SK-N-SH (cell line): ENCODE results near the gene HDHD5. TPM values are rescaled to one million over a fixed set of nuclear protein-coding genes. Genes with fewer than 3 reads are reported as not detected.

ENCODE experiments used
- CTCF ChIA-PET: fragments of 300-600, 350-600 bp; formaldehyde crosslinking; extraction: SDS; loops from one replicate; lab custom pipeline; 2021; lab: Yijun Ruan, JAX
- POLR2A ChIA-PET: fragments of 350-600 bp; sonication (Branson Sonifier 250); formaldehyde crosslinking; extraction: SDS; loops from one replicate; lab custom pipeline; 2020; ENCODE audit warnings: antibody characterized with exemption, inconsistent platforms; lab: Yijun Ruan, JAX
- DNase-seq: peaks from one replicate; pipeline ENCODE4 v3.0.0; 2012
- H2AFZ ChIP-seq: fragments of 200-600 bp; sonication (generic); 2 replicates; pipeline ENCODE4 v1.8.1; 2016; ENCODE audit warnings: antibody characterized with exemption, mild to moderate bottlenecking, low read depth
- H3F3A ChIP-seq: fragments of 200-600 bp; sonication (generic); replicated peaks from 2 replicates; pipeline ENCODE3; 2016; ENCODE audit warnings: antibody characterized with exemption, mild to moderate bottlenecking; ENCODE audit not compliant: insufficient read depth
- H3K27ac ChIP-seq, 2 experiments: fragments of 200-500 bp in 1 of 2; fragments of 200-600 bp in 1 of 2; sonication (Bioruptor generic) in 1 of 2; sonication (generic), shearing (Covaris generic) in 1 of 2; 2 replicates each; pipeline versions ENCODE4 v1.5.1 to v1.6.1; 2014 to 2016; ENCODE audit warnings: low read depth in 2 of 2, inconsistent platforms in 1 of 2, low read length in 1 of 2, mild to moderate bottlenecking in 1 of 2, mixed read lengths in 1 of 2
- H3K27me3 ChIP-seq: fragments of 200-600 bp; sonication (generic), shearing (Covaris generic); 2 replicates; pipeline ENCODE4 v1.6.1; 2016; ENCODE audit warnings: mixed run types; ENCODE audit not compliant: insufficient read depth
- H3K36me3 ChIP-seq, 2 experiments: fragments of 200-500 bp in 1 of 2; fragments of 200-600 bp in 1 of 2; sonication (Bioruptor generic) in 1 of 2; sonication (generic) in 1 of 2; replicated peaks in 1 of 2; 2 replicates each; pipeline versions ENCODE3 to v1.5.1; 2014 to 2016; ENCODE audit warnings: low read length in 1 of 2, mild to moderate bottlenecking in 1 of 2; ENCODE audit not compliant: insufficient read depth in 2 of 2, control insufficient read depth in 1 of 2
- H3K4me1 ChIP-seq, 2 experiments: fragments of 200-500 bp in 1 of 2; fragments of 200-600 bp in 1 of 2; sonication (Bioruptor generic) in 1 of 2; sonication (generic), shearing (Covaris generic) in 1 of 2; 2 replicates each; pipeline versions ENCODE4 v1.5.1 to v1.6.1; 2014 to 2016; ENCODE audit warnings: low read depth in 1 of 2, low read length in 1 of 2, mixed run types in 1 of 2; ENCODE audit not compliant: insufficient read depth in 2 of 2, control insufficient read depth in 1 of 2
- H3K4me2 ChIP-seq: fragments of 200-600 bp; sonication (generic), shearing (Covaris generic); 2 replicates; pipeline ENCODE4 v1.6.1; 2017; ENCODE audit warnings: mixed run types
- H3K4me3 ChIP-seq, 2 experiments: fragments of 200-500 bp in 1 of 2; fragments of 200-600 bp in 1 of 2; sonication (Bioruptor generic) in 1 of 2; sonication (generic), shearing (Covaris generic) in 1 of 2; 2 replicates each; pipeline versions ENCODE4 v1.5.1 to v1.8.1; 2014 to 2016; ENCODE audit warnings: low read depth in 2 of 2, inconsistent platforms in 1 of 2, low read length in 1 of 2, mild to moderate bottlenecking in 1 of 2, mixed read lengths in 1 of 2, moderate library complexity in 1 of 2
- H3K79me2 ChIP-seq: fragments of 200-600 bp; sonication (generic); 2 replicates; pipeline ENCODE4 v1.8.1; 2017; ENCODE audit warnings: mild to moderate bottlenecking; ENCODE audit not compliant: insufficient read depth
- H3K9ac ChIP-seq: fragments of 200-600 bp; sonication (generic); 2 replicates; pipeline ENCODE4 v1.6.1; 2017; ENCODE audit warnings: mixed run types
- H3K9me2 ChIP-seq: fragments of 200-600 bp; sonication (generic); 2 replicates; pipeline ENCODE4 v1.6.1; 2017; ENCODE audit warnings: mixed run types
- H3K9me3 ChIP-seq: fragments of 200-600 bp; sonication (generic); 2 replicates; pipeline ENCODE4 v1.6.1; 2017; ENCODE audit warnings: mixed run types, mild to moderate bottlenecking, moderate library complexity
- H4K20me1 ChIP-seq: fragments of 200-600 bp; sonication (generic); 2 replicates; pipeline ENCODE4 v1.6.1; 2017; ENCODE audit warnings: mild to moderate bottlenecking, mixed run types; ENCODE audit not compliant: insufficient read depth
- CHD2 ChIP-seq: fragments of 150-350 bp; IDR thresholded peaks from 2 replicates; pipeline ENCODE4 v1.6.1; 2018; ENCODE audit warnings: low read length; ENCODE audit not compliant: partially characterized antibody
- ELF1 ChIP-seq: IDR thresholded peaks from 2 replicates; pipeline ENCODE4 v1.4.0; 2012
- EZH2phosphoT487 ChIP-seq: fragments of 200-600 bp; sonication (generic); IDR thresholded peaks from 2 replicates; pipeline ENCODE4 v1.6.1; 2017; ENCODE audit warnings: low read depth, mixed run types, mild to moderate bottlenecking, antibody characterized with exemption, moderate library complexity, borderline replicate concordance
- FOSL2 ChIP-seq: IDR thresholded peaks from 2 replicates; pipeline ENCODE4 v1.4.0; 2012; ENCODE audit warnings: low read depth, mild to moderate bottlenecking, moderate library complexity, borderline replicate concordance
- GABPA ChIP-seq: IDR thresholded peaks from 2 replicates; pipeline ENCODE4 v1.4.0; 2012; ENCODE audit warnings: low read depth, mild to moderate bottlenecking
- JUND ChIP-seq: IDR thresholded peaks from 2 replicates; pipeline ENCODE4 v1.4.0; 2012
- MXI1 ChIP-seq: IDR thresholded peaks from 2 replicates; pipeline ENCODE4 v1.6.1; 2012; ENCODE audit warnings: mild to moderate bottlenecking, low read depth, low read length, improper control_type of control experiment
- NRF1 ChIP-seq: IDR thresholded peaks from 2 replicates; pipeline ENCODE4 v1.6.1; 2012; ENCODE audit warnings: low read depth, mild to moderate bottlenecking, low read length
- PBX3 ChIP-seq: IDR thresholded peaks from 2 replicates; pipeline ENCODE4; 2012
- RAD21 ChIP-seq: IDR thresholded peaks from 2 replicates; pipeline ENCODE4 v1.6.1; 2012; ENCODE audit warnings: mild to moderate bottlenecking, low read length
- RCOR1 ChIP-seq: fragments of 150-350 bp; IDR thresholded peaks from 2 replicates; pipeline ENCODE4 v1.6.1; 2017; ENCODE audit warnings: antibody characterized with exemption, low read length
- RXRA ChIP-seq: IDR thresholded peaks from 2 replicates; pipeline ENCODE4 v1.4.0; 2012; ENCODE audit warnings: low read depth, mild to moderate bottlenecking, borderline replicate concordance
- SIN3A ChIP-seq: IDR thresholded peaks from 2 replicates; pipeline ENCODE4 v1.6.1; 2012; ENCODE audit warnings: low read depth, mild to moderate bottlenecking, low read length, moderate library complexity, borderline replicate concordance
- SMC3 ChIP-seq: IDR thresholded peaks from 2 replicates; pipeline ENCODE4 v1.6.1; 2012; ENCODE audit warnings: low read depth, low read length, improper control_type of control experiment
- TCF12 ChIP-seq: IDR thresholded peaks from 2 replicates; pipeline ENCODE4 v1.4.0; 2012
- WGBS: methylation state at CpG from one replicate; pipeline ENCODE4 v1.1.6; 2017; ENCODE audit warnings: low lambda C conversion rate; 5-methylcytosine and 5-hydroxymethylcytosine counted together
- polyA plus RNA-seq, 3 experiments: library from polyadenylated mRNA; depleted of rRNA; stranded (reverse); fragments of >200 nt; gene quantifications; 2 replicates each; pipeline ENCODE4 v1.2.3, GENCODE V29; 2012
- TF ChIP-seq, protein P1 (sequence below): IDR thresholded peaks from 2 replicates; pipeline ENCODE4 v1.4.0; 2012; ENCODE audit warnings: low read depth, borderline replicate concordance
- TF ChIP-seq, protein P2 (sequence below): fragments of 200-600 bp; sonication (generic); IDR thresholded peaks from 2 replicates; pipeline ENCODE4 v1.6.1; 2017; ENCODE audit warnings: antibody characterized with exemption, mild to moderate bottlenecking, moderate library complexity
- TF ChIP-seq, protein P3 (sequence below): IDR thresholded peaks from 2 replicates; pipeline ENCODE4 v1.4.0; 2012; ENCODE audit warnings: low read depth
- TF ChIP-seq, protein P4 (sequence below): IDR thresholded peaks from 2 replicates; pipeline ENCODE4 v1.4.0; 2012; ENCODE audit warnings: low read depth, borderline replicate concordance
- TF ChIP-seq, protein P5 (sequence below): IDR thresholded peaks from 2 replicates; pipeline ENCODE4 v1.6.1; 2012; ENCODE audit warnings: mild to moderate bottlenecking, low read depth, low read length, moderate library complexity

HDHD5 gene
- polyA plus RNA-seq, 1 of the 3 experiments (the other 2 are of a cell fraction) = 43.3 TPM

DNA sequence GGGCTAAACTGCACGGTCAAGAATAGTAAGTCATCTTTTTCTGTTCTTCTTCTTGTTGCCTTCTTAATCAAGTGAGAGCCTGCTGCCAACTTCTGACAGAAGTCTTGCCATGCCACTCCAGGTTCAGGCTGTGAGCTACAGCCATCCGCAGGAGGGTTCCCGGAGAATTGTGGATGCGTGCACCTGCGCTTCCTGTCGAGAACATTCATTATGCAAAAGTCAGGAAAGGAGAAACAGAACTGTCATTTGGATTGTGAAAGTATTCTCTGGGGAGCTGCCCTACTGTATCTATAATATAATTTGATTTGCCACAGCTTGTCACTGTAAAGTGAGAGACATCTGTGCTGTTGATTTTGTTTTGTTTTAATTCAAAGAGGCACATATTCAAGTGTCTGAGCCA, 62.0 kb downstream of the HDHD5 start:
- H3K27ac ChIP-seq = no peak overlapping the region
- H3K36me3 ChIP-seq = no peaks in the 10 kb centered on the region
- H3F3A ChIP-seq = no peaks in the 10 kb centered on the region
- H2AFZ ChIP-seq = no peak overlapping the region
- H3K9ac ChIP-seq = no peak overlapping the region
- H3K4me2 ChIP-seq = no peak overlapping the region
- DNase-seq = no peak
- 30% methylated on average over 6 of the region's 6 CpGs for WGBS
- H3K9me2 ChIP-seq = no peaks in the 10 kb centered on the region
- H3K27me3 ChIP-seq = no peaks in the 10 kb centered on the region
- TF ChIP-seq RCOR1 (no peak), NRF1 (no peak), JUND (no peak), GABPA (no peak), CHD2 (no peak), RXRA (no peak), ELF1 (no peak), EZH2phosphoT487 (no peak), PBX3 (no peak), SMC3 (no peak), TCF12 (no peak), RAD21 (no peak), MXI1 (no peak), FOSL2 (no peak), SIN3A (no peak)
- TF ChIP-seq, protein P1, sequence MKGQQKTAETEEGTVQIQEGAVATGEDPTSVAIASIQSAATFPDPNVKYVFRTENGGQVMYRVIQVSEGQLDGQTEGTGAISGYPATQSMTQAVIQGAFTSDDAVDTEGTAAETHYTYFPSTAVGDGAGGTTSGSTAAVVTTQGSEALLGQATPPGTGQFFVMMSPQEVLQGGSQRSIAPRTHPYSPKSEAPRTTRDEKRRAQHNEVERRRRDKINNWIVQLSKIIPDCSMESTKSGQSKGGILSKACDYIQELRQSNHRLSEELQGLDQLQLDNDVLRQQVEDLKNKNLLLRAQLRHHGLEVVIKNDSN = no peak
- TF ChIP-seq, protein P2, sequence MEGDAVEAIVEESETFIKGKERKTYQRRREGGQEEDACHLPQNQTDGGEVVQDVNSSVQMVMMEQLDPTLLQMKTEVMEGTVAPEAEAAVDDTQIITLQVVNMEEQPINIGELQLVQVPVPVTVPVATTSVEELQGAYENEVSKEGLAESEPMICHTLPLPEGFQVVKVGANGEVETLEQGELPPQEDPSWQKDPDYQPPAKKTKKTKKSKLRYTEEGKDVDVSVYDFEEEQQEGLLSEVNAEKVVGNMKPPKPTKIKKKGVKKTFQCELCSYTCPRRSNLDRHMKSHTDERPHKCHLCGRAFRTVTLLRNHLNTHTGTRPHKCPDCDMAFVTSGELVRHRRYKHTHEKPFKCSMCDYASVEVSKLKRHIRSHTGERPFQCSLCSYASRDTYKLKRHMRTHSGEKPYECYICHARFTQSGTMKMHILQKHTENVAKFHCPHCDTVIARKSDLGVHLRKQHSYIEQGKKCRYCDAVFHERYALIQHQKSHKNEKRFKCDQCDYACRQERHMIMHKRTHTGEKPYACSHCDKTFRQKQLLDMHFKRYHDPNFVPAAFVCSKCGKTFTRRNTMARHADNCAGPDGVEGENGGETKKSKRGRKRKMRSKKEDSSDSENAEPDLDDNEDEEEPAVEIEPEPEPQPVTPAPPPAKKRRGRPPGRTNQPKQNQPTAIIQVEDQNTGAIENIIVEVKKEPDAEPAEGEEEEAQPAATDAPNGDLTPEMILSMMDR = no peak
- TF ChIP-seq, protein P3, sequence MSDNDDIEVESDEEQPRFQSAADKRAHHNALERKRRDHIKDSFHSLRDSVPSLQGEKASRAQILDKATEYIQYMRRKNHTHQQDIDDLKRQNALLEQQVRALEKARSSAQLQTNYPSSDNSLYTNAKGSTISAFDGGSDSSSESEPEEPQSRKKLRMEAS = no peak
- TF ChIP-seq, protein P4, sequence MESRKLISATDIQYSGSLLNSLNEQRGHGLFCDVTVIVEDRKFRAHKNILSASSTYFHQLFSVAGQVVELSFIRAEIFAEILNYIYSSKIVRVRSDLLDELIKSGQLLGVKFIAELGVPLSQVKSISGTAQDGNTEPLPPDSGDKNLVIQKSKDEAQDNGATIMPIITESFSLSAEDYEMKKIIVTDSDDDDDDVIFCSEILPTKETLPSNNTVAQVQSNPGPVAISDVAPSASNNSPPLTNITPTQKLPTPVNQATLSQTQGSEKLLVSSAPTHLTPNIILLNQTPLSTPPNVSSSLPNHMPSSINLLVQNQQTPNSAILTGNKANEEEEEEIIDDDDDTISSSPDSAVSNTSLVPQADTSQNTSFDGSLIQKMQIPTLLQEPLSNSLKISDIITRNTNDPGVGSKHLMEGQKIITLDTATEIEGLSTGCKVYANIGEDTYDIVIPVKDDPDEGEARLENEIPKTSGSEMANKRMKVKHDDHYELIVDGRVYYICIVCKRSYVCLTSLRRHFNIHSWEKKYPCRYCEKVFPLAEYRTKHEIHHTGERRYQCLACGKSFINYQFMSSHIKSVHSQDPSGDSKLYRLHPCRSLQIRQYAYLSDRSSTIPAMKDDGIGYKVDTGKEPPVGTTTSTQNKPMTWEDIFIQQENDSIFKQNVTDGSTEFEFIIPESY = no peak
- TF ChIP-seq, protein P5, sequence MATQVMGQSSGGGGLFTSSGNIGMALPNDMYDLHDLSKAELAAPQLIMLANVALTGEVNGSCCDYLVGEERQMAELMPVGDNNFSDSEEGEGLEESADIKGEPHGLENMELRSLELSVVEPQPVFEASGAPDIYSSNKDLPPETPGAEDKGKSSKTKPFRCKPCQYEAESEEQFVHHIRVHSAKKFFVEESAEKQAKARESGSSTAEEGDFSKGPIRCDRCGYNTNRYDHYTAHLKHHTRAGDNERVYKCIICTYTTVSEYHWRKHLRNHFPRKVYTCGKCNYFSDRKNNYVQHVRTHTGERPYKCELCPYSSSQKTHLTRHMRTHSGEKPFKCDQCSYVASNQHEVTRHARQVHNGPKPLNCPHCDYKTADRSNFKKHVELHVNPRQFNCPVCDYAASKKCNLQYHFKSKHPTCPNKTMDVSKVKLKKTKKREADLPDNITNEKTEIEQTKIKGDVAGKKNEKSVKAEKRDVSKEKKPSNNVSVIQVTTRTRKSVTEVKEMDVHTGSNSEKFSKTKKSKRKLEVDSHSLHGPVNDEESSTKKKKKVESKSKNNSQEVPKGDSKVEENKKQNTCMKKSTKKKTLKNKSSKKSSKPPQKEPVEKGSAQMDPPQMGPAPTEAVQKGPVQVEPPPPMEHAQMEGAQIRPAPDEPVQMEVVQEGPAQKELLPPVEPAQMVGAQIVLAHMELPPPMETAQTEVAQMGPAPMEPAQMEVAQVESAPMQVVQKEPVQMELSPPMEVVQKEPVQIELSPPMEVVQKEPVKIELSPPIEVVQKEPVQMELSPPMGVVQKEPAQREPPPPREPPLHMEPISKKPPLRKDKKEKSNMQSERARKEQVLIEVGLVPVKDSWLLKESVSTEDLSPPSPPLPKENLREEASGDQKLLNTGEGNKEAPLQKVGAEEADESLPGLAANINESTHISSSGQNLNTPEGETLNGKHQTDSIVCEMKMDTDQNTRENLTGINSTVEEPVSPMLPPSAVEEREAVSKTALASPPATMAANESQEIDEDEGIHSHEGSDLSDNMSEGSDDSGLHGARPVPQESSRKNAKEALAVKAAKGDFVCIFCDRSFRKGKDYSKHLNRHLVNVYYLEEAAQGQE = no peak
- POLR2A ChIA-PET = no interaction called here
- CTCF ChIA-PET = interaction anchor here (0.7 to 2.6 kb wide), 5 partner anchors 14 to 407 kb away, joined by 3 to 8 read pairs (median 5); no protein-coding TSS in a partner anchor
- H3K79me2 ChIP-seq = no peaks in the 10 kb centered on the region
- no peaks in the 10 kb centered on the region for H3K4me1 ChIP-seq
- peaks cover 7% of the 10 kb centered on the region; the same call in 1 of the 2 replicates for H4K20me1 ChIP-seq
- no peak overlapping the region for H3K4me3 ChIP-seq
- H3K9me3 ChIP-seq = no peaks in the 10 kb centered on the region
